Activated CD8-positive, alpha-beta T cell treated with anti-CD3 and anti-CD28 coated beads, Interleukin-2, amount 10 ng/mL, durations not matched to agents 7 days and 5 days (primary cell): ENCODE data around the gene ASB10. TPM values are rescaled to one million over a fixed set of nuclear protein-coding genes. Genes with fewer than 3 reads are reported as not detected.

ENCODE experiments used
- ATAC-seq: fragments of 150-1000 bp; cut with Tn5 transposase; one replicate; pipeline ENCODE4 v1.10.0; 2021; ENCODE audit warnings: moderate library complexity
- CTCF ChIA-PET: fragments of 350-600 bp; sonication (Branson Sonifier 250); formaldehyde crosslinking; loops from one replicate; lab custom pipeline; 2021; ENCODE audit warnings: antibody characterized with exemption; lab: Charles Lee
- POLR2A ChIA-PET: fragments of 350-600 bp; sonication (Branson Sonifier 250); formaldehyde crosslinking; loops from one replicate; lab custom pipeline; 2021; ENCODE audit warnings: antibody characterized with exemption; lab: Charles Lee
- DNase-seq: peaks from one replicate; pipeline ENCODE4 v3.0.0-alpha.2; 2020
- H3K27ac Mint-ChIP-seq: one replicate; pipeline ENCODE4 v1.8.0; 2021; ENCODE audit warnings: mild to moderate bottlenecking, mixed read lengths
- H3K27me3 Mint-ChIP-seq: one replicate; pipeline ENCODE4 v1.8.0; 2021; ENCODE audit warnings: low read depth, mixed read lengths
- H3K36me3 Mint-ChIP-seq: one replicate; pipeline ENCODE4 v1.8.0; 2021; ENCODE audit warnings: low read depth, mixed read lengths
- H3K4me1 Mint-ChIP-seq: one replicate; pipeline ENCODE4 v1.8.0; 2021; ENCODE audit warnings: low read depth, mixed read lengths
- H3K4me3 Mint-ChIP-seq: one replicate; pipeline ENCODE4 v1.8.0; 2021; ENCODE audit warnings: mild to moderate bottlenecking, mixed read lengths
- H3K9me3 Mint-ChIP-seq: one replicate; pipeline ENCODE4 v1.8.0; 2022; ENCODE audit warnings: mixed read lengths; ENCODE audit not compliant: insufficient read depth
- total RNA-seq, 2 experiments: library from RNA; stranded (reverse); gene quantifications; one replicate each; pipeline ENCODE4 v1.2.3, GENCODE V29; 2021

ASB10 gene
- total RNA-seq, 2 experiments from 2014 or later, result not detected

DNA sequence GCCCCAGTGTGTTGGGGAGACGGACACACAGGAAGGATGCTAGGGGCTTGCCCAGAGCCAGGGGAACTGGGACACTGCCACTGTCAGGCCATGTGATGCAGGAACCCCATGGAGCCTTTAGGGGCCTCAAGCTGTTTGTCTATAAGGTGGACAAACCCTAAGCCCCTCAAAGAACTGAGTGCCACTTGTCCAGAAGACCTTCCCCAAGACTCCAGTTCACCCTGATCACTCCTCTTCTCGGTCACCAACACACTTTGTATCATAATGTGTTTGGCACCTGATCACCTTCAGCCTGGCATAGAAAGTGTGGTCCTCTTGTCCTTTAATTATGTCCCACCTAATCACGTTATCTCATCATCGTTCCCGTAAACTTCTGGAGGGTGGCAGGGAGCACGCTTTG is 22.5 kb upstream of the ASB10 start:
- peak overlapping the region; percentile 13 for H3K27ac Mint-ChIP-seq
- CTCF ChIA-PET, result no interaction called here

DNA sequence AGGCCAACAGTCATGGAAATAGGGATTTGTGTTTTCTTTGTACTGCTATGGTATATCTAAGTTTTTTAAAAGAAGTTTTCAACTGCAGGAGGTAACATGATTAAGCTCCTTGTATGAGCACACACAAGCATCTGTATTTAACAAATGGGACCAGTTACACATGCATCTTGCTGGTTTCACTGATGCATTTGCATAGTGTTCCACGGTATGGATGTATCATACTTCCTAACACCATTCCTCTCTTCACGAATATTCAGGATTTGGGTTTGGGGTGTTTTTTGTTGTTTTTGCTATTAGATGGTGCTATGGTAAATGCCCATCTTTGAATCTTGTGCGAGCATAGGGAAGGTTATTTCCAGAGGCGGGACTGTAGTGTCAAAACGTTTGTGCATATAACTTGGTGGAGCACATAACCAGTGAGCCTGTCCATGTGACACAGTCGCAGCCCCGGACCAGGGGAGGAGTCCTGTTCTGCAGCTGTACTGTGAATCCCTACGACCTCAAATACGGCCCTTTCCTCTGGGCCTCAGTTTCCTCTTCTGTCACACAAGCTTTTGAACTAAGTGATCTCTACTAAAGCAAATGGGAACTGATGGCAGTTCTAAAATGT is 21.3 kb upstream of the ASB10 start:
- H3K27ac Mint-ChIP-seq, result no peak overlapping the region
- peaks cover 28% of the 10 kb centered on the region for H3K4me1 Mint-ChIP-seq
- DNase-seq (no peak), ATAC-seq (no peak)
- ChIA-PET CTCF (interaction anchor here (0.8 to 3.6 kb wide), 5 partner anchors 36 to 160 kb away, joined by 3 to 16 read pairs (median 3); no protein-coding TSS in a partner anchor), POLR2A (interaction anchor here (0.8 to 0.9 kb wide), 2 partner anchors 18 to 70 kb away, joined by 3 to 4 read pairs; partner anchors contain the start of gene ABCF2)
- peaks cover 17% of the 10 kb centered on the region for H3K27me3 Mint-ChIP-seq
- no peak overlapping the region for H3K4me3 Mint-ChIP-seq
- no peaks in the 10 kb centered on the region for H3K9me3 Mint-ChIP-seq
- peaks cover 10% of the 10 kb centered on the region for H3K36me3 Mint-ChIP-seq

More for the DNA sequence above, 22.5 kb upstream of the ASB10 start:
- POLR2A ChIA-PET, result no interaction called here
- Mint-ChIP-seq H3K4me3 (no peak overlapping the region), H3K36me3 (peaks cover 16% of the 10 kb centered on the region), H3K9me3 (no peaks in the 10 kb centered on the region), H3K4me1 (peaks cover 28% of the 10 kb centered on the region), H3K27me3 (peaks cover 12% of the 10 kb centered on the region)
- DNase-seq (no peak), ATAC-seq (no peak)

DNA sequence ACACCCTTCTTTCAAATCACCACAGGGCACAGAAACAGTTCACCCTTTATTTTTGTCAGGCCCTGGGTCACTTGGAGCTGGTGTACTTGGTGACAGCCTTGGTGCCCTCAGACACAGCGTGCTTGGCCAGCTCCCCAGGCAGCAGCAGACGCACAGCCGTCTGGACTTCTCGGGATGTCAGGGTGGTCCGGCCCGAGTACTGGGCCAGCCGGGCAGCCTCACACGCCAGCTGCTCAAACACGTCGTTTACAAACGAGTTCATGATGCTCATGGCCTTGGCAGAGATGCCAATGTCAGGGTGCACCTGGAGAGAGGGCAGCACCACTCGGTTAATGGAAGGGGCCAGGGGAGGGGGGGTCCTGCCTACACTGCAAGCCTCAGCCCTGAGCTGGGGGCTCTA is 20.8 kb upstream of the ASB10 start:
- ATAC-seq, result no peak
- Mint-ChIP-seq H3K27ac (peak overlapping the region; percentile 83), H3K27me3 (peaks cover 19% of the 10 kb centered on the region), H3K36me3 (peaks cover 4% of the 10 kb centered on the region), H3K9me3 (no peaks in the 10 kb centered on the region), H3K4me1 (peaks cover 28% of the 10 kb centered on the region), H3K4me3 (peak overlapping the region; percentile 36)
- ChIA-PET CTCF (interaction anchor here (0.6 to 3.6 kb wide), 7 partner anchors 36 to 161 kb away, joined by 3 to 16 read pairs (median 3); no protein-coding TSS in a partner anchor), POLR2A (interaction anchor here (0.8 to 0.9 kb wide), 2 partner anchors 19 to 70 kb away, joined by 3 to 4 read pairs; partner anchors contain the start of gene ABCF2)
- no peak for DNase-seq

DNA sequence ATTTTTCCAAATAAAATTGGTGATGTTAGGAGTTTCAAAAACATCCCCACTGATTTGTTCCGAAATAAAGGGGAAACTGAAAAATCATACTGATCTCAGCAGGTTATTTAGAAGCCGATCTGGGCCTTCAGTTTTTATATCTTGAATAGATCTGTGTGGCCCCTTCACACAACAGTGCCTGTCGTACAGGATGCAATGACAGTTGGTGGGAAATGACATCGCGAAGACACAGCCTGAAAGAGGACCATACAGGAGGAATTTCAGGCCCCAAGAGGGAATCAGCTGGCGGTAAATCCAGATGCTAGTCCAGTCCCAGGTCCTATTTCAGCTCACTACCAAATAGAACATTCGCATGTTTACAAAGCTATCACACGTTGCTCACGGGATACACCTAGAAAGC is 20.3 kb upstream of the ASB10 start:
- DNase-seq, result peak; percentile 43
- peaks cover 20% of the 10 kb centered on the region for H3K27me3 Mint-ChIP-seq
- ChIA-PET POLR2A (interaction anchor here (0.6 to 0.9 kb wide), 3 partner anchors 19 to 322 kb away, joined by 3 to 4 read pairs (median 3); partner anchors contain the start of gene ABCF2), CTCF (interaction anchor here (0.6 to 3.6 kb wide), 6 partner anchors 37 to 161 kb away, joined by 3 to 16 read pairs (median 4); no protein-coding TSS in a partner anchor)
- no peaks in the 10 kb centered on the region for H3K9me3 Mint-ChIP-seq
- peak overlapping the region; percentile 36 for H3K4me3 Mint-ChIP-seq
- ATAC-seq, result peak; percentile 68
- H3K27ac Mint-ChIP-seq, result peak overlapping the region; percentile 83
- H3K4me1 Mint-ChIP-seq, result peaks cover 28% of the 10 kb centered on the region
- peaks cover 2% of the 10 kb centered on the region for H3K36me3 Mint-ChIP-seq

DNA sequence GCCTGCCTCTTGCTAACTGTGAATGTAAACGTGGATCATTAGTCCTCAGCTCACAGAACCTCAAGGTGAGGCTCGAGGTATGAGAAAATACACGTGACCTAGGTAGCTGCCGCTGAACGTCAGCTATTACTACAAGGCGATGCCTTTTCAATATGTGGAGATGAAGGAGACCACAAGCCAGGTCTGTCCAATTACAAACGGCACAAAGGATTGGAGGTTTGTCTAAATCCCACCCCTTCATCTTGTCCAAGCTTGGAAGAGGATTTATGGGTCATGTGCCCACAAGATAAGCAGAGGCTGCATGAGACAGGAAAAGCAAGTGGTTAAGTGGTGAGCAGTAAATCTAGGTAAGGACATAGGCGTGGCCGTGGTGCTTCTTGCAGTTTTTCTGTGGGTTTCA is 19.9 kb upstream of the ASB10 start:
- peak; percentile 57 for DNase-seq
- peaks cover 22% of the 10 kb centered on the region for H3K27me3 Mint-ChIP-seq
- H3K27ac Mint-ChIP-seq, result peak overlapping the region; percentile 83
- peaks cover under 1% of the 10 kb centered on the region for H3K36me3 Mint-ChIP-seq
- CTCF ChIA-PET, result interaction anchor here (1.0 to 3.6 kb wide), 5 partner anchors 37 to 162 kb away, joined by 3 to 16 read pairs (median 3); no protein-coding TSS in a partner anchor
- H3K4me1 Mint-ChIP-seq, result peaks cover 28% of the 10 kb centered on the region
- H3K9me3 Mint-ChIP-seq, result no peaks in the 10 kb centered on the region
- POLR2A ChIA-PET, result interaction anchor here (0.6 to 1.3 kb wide), 4 partner anchors 20 to 798 kb away, joined by 3 to 5 read pairs (median 4); partner anchors contain the start of genes ABCF2 and CHPF2
- H3K4me3 Mint-ChIP-seq, result peak overlapping the region; percentile 36
- ATAC-seq, result peak; percentile 78

DNA sequence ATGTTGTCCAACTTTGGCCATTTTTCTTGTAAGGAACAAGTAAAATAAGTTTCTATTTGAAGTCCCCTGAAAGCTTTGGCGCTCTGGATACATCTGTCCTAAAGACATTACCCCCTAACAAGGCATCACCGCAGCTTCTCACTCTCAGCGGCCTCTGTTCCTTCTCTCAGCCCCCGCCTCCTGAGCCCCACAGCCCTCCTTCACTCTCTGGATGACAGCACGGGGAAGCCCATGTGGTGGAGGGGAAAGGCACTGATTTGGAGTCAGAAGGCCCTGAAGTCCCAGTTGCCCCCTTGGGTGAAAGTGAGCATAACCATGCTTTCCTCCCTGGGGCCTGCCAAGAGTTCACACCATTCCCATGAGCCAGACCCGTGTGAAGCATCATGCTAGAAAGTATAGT is 18.7 kb upstream of the ASB10 start:
- peak overlapping the region; percentile 60 for H3K27ac Mint-ChIP-seq
- peaks cover 26% of the 10 kb centered on the region for H3K27me3 Mint-ChIP-seq
- ChIA-PET CTCF (interaction anchor here (3.6 kb wide), 1 partner anchor 38 kb away, joined by 16 read pairs; no protein-coding TSS in a partner anchor), POLR2A (interaction anchor here (1.3 kb wide), 1 partner anchor 21 kb away, joined by 5 read pairs; the partner anchor contains the start of gene ABCF2)
- DNase-seq, result no peak
- peaks cover 28% of the 10 kb centered on the region for H3K4me1 Mint-ChIP-seq
- no peaks in the 10 kb centered on the region for H3K36me3 Mint-ChIP-seq
- no peak for ATAC-seq
- H3K4me3 Mint-ChIP-seq, result no peak overlapping the region
- H3K9me3 Mint-ChIP-seq, result no peaks in the 10 kb centered on the region

DNA sequence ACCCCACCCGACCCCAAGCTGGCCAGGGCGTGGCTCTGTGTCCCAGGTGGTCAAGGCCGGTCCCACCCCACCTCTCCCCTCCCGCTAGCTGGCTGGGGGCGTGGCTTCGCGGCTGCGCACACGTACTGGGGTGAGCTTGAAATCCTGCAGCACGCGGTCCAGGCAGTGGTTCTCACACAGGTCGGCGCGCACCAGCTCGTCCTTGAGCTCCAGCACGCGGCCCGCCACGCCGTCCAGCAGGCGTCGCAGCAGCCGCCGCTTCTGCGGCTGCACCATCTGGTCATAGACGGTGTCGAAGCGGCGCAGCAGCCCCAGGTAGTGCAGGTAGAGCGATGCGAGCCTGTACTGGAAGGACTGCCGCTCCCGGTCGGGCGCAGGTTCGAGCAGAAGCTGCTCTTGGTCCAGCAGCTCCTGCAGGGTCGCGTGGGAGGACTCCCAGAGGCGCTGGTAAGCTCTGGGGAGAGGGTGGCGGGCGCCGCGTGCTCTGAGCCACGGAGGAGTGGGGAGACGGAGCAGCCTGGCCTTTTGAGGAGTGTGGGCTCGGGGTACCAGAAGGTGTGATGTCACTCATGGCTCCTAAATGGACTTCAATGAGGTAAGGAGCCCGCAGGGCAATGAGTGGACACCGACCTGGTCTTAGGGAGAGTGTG is 17.5 kb upstream of the ASB10 start:
- no peak overlapping the region for H3K4me3 Mint-ChIP-seq
- peaks cover 28% of the 10 kb centered on the region for H3K4me1 Mint-ChIP-seq
- POLR2A ChIA-PET, result interaction anchor here (1.4 kb wide), 1 partner anchor 23 kb away, joined by 3 read pairs; no protein-coding TSS in a partner anchor
- no peaks in the 10 kb centered on the region for H3K9me3 Mint-ChIP-seq
- no peaks in the 10 kb centered on the region for H3K36me3 Mint-ChIP-seq
- no peak for DNase-seq
- peaks cover 26% of the 10 kb centered on the region for H3K27me3 Mint-ChIP-seq
- ATAC-seq, result no peak
- CTCF ChIA-PET, result interaction anchor here (1.2 kb wide), 1 partner anchor 40 kb away, joined by 4 read pairs; no protein-coding TSS in a partner anchor
- H3K27ac Mint-ChIP-seq, result no peak overlapping the region

DNA sequence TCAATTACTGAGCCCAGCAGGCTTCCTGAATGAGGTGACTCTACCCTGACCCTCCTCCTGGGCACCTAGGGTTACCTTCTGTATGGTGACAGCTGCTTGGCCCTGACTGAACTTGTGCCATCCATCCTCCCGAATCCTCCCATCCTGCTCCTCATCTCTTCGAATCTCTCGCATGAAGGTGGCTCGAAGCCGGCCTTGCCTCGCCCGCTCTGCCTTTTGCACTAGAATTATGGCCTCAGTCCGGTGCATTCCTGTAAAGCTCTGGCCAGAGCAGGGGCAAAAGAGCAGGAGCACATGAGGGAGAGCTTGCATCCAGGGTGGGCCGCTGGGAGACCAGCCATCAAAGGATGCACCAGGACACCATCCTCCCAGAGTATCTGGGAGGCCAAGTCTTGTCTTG is 15.8 kb upstream of the ASB10 start:
- Mint-ChIP-seq H3K9me3 (no peaks in the 10 kb centered on the region), H3K4me1 (peaks cover 19% of the 10 kb centered on the region), H3K36me3 (no peaks in the 10 kb centered on the region), H3K27me3 (peaks cover 26% of the 10 kb centered on the region), H3K27ac (no peak overlapping the region), H3K4me3 (no peak overlapping the region)
- ChIA-PET CTCF (no interaction called here), POLR2A (no interaction called here)
- no peak for DNase-seq
- ATAC-seq, result no peak

DNA sequence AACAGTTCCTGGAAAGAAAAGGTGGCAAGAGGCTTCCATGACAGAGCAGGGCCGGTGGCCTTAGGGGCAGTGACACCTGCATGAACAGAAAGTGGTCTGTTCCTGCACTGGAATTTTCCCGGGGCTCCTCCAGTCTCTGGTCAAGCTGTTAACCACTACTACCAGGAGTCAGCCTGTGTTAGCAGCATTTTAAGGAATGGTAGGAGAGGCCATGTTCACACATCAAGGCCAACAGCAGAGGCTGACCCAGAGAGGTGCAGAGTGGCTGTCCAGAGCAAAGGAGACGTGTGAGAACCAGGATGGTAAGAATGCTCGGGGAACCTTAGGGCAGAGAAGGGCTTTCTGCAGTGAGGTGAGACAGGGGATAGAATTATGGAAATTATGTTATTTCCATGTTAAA is 14.7 kb upstream of the ASB10 start:
- CTCF ChIA-PET, result no interaction called here
- Mint-ChIP-seq H3K9me3 (no peaks in the 10 kb centered on the region), H3K36me3 (no peaks in the 10 kb centered on the region), H3K27ac (no peak overlapping the region), H3K27me3 (peaks cover 26% of the 10 kb centered on the region), H3K4me3 (no peak overlapping the region), H3K4me1 (peaks cover 8% of the 10 kb centered on the region)
- ATAC-seq (no peak), DNase-seq (no peak)
- POLR2A ChIA-PET, result no interaction called here

DNA sequence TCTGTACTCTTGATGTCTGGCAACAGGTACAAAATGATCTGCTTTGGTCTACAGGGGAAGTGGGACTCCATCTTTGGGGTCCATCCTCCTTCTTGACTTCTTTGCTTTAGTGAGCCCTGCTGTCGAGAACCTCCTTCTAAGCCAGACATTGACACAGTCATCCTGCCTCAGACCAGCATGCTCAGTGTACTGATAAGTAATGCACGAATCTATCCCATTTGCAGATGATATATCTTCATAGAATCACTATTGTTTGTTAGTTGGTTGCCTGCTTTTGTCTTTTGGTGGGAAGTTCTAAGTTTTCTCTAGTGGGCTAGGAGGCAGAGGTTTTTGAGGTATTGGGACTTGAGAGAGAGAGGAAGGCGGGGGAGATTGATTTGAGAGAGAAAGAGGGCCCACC is 14.3 kb upstream of the ASB10 start:
- no peak for ATAC-seq
- Mint-ChIP-seq H3K4me1 (peaks cover 4% of the 10 kb centered on the region), H3K36me3 (no peaks in the 10 kb centered on the region), H3K27me3 (peaks cover 26% of the 10 kb centered on the region), H3K27ac (no peak overlapping the region), H3K4me3 (no peak overlapping the region), H3K9me3 (no peaks in the 10 kb centered on the region)
- no peak for DNase-seq
- CTCF ChIA-PET, result no interaction called here
- POLR2A ChIA-PET, result no interaction called here

DNA sequence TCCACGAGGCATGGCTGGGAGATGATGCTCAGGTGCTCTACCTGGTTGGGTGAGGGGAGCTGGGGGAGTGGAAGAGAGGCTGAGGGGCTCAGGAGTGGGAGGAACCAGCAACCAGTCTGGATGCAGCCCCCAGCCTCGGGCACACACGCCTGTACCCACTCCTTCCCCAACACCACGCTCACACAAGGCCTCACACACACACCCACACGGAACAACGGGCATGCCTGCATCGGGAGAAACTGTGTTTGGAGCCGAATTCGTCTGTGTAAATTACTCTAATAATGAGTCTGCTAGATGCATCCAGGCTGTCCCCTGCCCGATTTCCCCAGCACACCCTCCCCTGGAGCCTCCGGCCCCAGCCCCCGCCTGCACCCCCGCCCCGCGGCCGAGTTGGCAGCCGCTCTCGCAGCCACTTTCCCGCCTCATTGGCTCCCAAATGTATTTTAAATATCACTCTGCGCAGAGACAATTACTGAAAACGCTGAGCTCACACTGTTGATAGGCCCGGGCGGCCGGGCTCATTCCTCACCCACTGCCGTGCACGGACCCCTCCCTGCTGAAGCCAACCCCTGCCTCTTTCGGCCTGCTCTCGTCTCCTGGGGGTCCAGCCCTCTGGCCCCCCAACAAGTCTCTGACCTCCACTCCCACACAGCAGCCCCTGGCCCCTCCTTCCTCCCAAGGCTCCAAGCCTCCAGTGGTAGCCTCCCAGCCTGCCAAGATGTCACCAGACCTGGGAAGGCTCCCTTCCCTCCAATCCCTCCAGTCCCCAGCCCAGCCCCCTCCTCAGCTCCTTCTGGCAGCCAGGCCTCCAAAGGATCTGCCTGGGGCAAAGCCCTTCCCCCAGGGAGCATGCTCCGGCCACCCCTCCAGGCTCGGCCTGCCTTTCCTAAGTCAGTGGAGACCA is 12.1 kb upstream of the ASB10 start:
- POLR2A ChIA-PET, result no interaction called here
- H3K4me1 Mint-ChIP-seq, result peaks cover 7% of the 10 kb centered on the region
- no peak for ATAC-seq
- peaks cover 25% of the 10 kb centered on the region for H3K27me3 Mint-ChIP-seq
- DNase-seq, result no peak
- CTCF ChIA-PET, result no interaction called here
- no peak overlapping the region for H3K27ac Mint-ChIP-seq
- H3K9me3 Mint-ChIP-seq, result no peaks in the 10 kb centered on the region
- no peak overlapping the region for H3K4me3 Mint-ChIP-seq
- no peaks in the 10 kb centered on the region for H3K36me3 Mint-ChIP-seq
